ENCODE results near the gene DCTN1.
"Not testable (repeated sequence)": the region's sequence is repeated elsewhere in the genome, so short reads cannot be mapped to it uniquely, and the experiment has no call there.

The DCTN1 gene

GRCh38 chr2:74379851-74380789 lies at the start of gene DCTN1:
TSS of gene DCTN1 (minus strand) at chr2:74380311. CDS start at chr2:74380037, 274 bp downstream.
- DNase-seq: peak; percentile 23 to 35
- no peak for TF ChIP-seq POLR2A (IDR thresholded peaks at IDR 0.05; ENCODE audit: low read length)
- TF ChIP-seq GATA1 (IDR thresholded peaks at IDR 0.05; ENCODE audit: low read depth, low read length): no peak

DNA sequence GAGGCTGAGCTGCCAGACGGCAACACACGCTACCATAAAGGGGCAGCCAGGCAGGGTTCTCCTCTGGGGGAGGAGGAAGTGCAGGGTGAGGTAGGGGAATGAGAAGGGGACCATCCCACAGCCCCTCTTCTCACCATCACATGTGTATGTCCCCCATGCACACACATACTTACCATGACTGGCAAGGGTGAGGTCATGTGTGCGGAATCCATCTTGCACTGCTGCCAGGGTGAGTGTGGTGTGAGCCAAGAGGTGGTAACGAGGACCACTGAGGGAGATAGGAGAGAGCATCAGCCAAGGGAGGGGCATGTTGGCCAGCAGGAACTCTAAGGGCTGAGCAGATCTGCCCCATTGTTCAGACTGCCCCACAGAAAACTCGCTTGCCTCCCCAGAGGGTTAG lies 48.6 kb upstream of the DCTN1 start:
- no peak for DNase-seq
- TF ChIP-seq POLR2A (IDR thresholded peaks at IDR 0.05; ENCODE audit: low read length): no peak
- no peak for TF ChIP-seq GATA1 (IDR thresholded peaks at IDR 0.05; ENCODE audit: low read depth, low read length)

GRCh38 chr2:74427551-74427950 lies 47.4 kb upstream of the DCTN1 start:
- no peak for DNase-seq
- no peak for TF ChIP-seq POLR2A (IDR thresholded peaks at IDR 0.05; ENCODE audit: low read length)
- TF ChIP-seq GATA1 (IDR thresholded peaks at IDR 0.05; ENCODE audit: low read depth, low read length): no peak

DNA sequence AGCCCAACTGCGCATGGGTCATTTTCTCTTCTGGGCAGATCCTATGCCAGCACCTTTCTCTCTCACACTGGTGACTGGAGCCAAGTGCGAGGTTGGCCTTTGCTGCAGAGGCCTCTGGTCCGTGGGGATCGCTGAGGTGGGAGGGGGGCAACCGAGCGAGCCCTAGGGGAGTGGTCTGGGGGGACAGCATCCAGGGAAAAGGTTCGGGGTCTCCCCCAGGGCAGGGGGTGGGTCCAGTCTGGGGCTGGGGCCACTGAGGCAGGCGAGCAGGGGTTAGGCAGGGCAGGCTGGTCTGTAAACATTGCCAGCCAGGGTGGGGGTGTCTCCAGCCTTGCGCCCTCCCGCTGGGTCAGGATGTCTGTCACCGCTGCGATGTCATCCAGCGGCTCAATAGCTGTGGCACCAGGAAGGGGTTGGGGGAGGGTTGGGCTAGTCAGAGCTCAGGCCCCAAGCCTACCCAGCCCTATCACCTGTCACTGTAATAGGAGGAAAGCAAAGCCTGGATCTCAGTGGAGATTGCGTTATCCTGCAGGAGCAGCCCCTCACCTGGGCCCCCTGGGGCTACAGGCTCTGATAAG lies 46.2 kb upstream of the DCTN1 start:
- no peak for DNase-seq
- no peak for TF ChIP-seq GATA1 (IDR thresholded peaks at IDR 0.05; ENCODE audit: low read depth, low read length)
- TF ChIP-seq POLR2A (IDR thresholded peaks at IDR 0.05; ENCODE audit: low read length): no peak

GRCh38 chr2:74425523-74425922 lies 45.4 kb upstream of the DCTN1 start:
- no peak for TF ChIP-seq GATA1 (IDR thresholded peaks at IDR 0.05; ENCODE audit: low read depth, low read length)
- TF ChIP-seq POLR2A (IDR thresholded peaks at IDR 0.05; ENCODE audit: low read length): no peak
- DNase-seq: no peak

GRCh38 chr2:74424995-74425406 lies 44.9 kb upstream of the DCTN1 start:
- no peak for DNase-seq

DNA sequence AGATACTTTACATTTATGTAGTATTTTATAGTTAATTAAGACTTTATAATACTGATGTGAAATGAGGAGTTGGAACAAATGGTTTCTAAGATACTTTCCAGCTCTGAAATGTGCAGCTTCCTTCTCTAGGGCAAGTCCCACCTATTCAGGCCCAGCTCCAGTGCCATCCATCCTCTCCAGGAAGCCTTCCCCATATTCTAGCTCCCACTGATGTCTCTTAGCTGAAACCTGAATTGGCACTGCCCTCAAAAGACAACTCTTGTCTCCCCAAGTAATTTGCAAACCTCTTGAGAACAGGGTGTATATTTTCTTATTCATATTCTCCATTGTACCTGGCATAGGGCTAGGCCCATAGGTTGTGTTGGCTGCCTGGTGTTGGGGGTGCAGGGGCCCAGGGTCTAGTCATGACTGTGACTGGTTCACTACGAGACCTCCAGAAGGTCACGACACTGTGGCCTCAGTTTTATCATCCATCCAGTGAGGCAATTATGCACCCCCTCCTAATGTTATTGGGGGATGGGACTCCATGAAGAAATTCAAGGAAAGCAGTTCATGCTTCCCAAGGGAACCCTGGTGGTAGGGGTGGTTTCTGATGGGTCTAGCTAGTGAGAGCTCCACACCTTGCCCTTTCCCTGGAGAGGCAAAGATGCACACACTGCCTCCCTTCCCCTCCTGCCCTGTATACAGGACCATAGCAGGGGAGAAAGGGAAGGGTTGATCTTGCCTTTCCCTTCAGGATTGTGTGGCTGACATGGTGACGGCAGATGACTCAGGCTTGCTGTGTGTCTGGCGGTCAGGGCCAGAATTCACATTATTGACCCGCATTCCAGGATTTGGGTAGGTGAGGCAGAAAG lies 44.3 kb upstream of the DCTN1 start:
- no peak for DNase-seq
- TF ChIP-seq POLR2A (IDR thresholded peaks at IDR 0.05; ENCODE audit: low read length): no peak
- TF ChIP-seq GATA1 (IDR thresholded peaks at IDR 0.05; ENCODE audit: low read depth, low read length): no peak

More at GRCh38 chr2:74424995-74425406, 44.9 kb upstream of the DCTN1 start:
- TF ChIP-seq POLR2A (IDR thresholded peaks at IDR 0.05; ENCODE audit: low read length) (no peak), GATA1 (IDR thresholded peaks at IDR 0.05; ENCODE audit: low read depth, low read length) (no peak)

DNA sequence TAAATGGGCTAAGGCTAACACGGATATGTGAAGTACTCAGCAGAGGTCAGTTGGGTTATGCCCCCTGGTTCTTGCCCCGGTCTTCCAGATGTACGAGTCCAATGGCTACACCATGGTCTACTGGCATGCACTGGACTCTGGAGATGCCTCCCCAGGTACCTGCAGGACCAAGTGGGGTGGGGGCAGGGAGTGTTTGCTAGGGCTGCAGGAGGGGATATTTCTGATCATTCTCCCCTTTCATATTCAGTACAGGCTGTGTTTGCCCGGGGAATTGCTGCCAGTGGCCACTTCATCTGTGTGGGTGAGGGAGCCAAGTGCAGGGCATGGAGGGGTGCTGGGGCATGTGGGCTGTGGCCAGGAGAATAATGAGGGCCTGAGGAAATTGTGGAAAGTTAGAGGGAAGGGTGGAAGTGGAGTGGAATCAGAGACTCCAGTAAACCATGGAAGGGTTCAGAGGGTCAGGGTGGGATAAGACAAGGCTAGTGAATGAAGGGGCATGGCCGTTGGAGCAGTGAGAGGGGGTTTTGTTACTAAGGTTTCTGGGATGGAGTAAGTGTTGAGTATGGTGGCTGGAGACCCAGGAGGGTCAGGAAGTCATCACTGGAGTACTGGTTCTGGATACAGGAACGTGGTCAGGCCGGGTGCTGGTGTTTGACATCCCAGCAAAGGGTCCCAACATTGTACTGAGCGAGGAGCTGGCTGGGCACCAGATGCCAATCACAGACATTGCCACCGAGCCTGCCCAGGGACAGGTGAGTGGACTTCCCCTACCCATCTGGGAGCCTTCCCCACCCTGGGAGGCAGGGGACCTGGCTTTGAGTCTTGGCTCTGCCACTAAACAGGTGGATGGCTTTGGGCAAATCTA lies 43.4 kb upstream of the DCTN1 start:
- no peak for DNase-seq
- TF ChIP-seq GATA1 (IDR thresholded peaks at IDR 0.05; ENCODE audit: low read depth, low read length) (no peak), POLR2A (IDR thresholded peaks at IDR 0.05; ENCODE audit: low read length) (no peak)

DNA sequence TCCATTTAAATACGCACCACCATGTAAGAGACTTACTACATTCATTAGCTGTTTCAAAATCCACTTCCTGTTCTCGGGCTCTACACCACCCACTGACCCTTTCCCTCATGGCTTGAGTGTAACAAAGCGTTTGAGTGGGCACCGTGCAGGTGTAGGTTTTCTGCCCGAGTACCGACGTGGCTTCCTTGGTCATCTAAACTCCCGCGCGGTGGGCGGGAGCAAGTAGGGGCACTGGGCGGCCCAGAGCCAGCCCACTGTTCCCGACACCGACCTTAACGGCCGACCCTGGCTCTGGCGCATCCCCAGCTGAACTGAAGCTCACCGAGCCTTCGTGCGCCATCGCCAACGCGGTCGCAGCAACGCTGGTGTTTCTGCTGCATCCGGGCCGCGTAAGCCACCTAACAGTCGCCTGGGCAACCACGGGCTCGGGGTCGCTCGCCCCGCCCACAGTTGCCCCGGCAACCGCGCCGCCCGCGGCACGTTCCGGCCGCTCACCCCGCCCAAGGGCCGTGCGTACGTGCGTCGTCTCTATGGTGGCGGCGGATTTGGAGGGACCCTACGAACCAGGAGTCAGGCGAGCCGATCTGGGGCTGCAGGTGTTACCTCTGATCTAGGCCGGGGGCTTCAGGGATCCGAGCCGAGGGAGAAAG lies 41.2 kb upstream of the DCTN1 start, which contains the start of the genes C2orf81 and WDR54:
Gene C2orf81, minus strand, starts transcription at position 399 of the 650 bp plus-strand sequence. Its CDS starts 59 bp downstream, at position 340.
Gene WDR54, plus strand, starts transcription at position 510 of the 650 bp plus-strand sequence. CDS start 424 bp downstream, outside the sequence.
- peak; percentile 85 to 86 for DNase-seq
- TF ChIP-seq GATA1 (IDR thresholded peaks at IDR 0.05; ENCODE audit: low read depth, low read length): no peak
- TF ChIP-seq POLR2A (IDR thresholded peaks at IDR 0.05; ENCODE audit: low read length): peak; percentile 33

GRCh38 chr2:74420443-74421103 lies 40.5 kb upstream of the DCTN1 start:
- DNase-seq: not testable (repeated sequence)

DNA sequence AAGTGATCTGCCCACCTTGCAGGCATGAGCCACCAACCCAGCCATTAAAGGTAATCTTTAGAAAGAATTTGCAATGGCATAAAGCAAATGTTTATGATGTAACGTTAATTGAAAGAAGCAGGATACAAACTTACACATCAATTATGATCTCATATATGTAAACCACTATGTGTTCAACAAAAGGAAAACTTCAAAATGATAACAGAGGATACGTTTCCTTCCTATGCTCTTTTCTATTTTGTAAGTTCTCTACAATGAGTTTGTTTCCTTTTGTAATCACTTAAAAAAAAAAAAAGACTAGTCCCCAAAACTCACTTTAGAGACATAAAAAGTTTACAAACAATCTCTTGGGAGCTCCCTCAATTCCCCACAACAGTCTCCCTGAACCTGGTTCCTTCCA lies 39.9 kb upstream of the DCTN1 start:
- DNase-seq: no peak
- no peak for TF ChIP-seq GATA1 (IDR thresholded peaks at IDR 0.05; ENCODE audit: low read depth, low read length)

- TF ChIP-seq GATA1 (IDR thresholded peaks at IDR 0.05; ENCODE audit: low read depth, low read length) (no peak), POLR2A (IDR thresholded peaks at IDR 0.05; ENCODE audit: low read length) (no peak)
- no peak for DNase-seq
Measured at GRCh38 chr2:74419345-74419744, 39.2 kb upstream of the DCTN1 start.

All from erythroblast (primary cell).